BE2C (cell line): ENCODE results near the gene DLG2.

Source experiments
- DNase-seq: peaks from one replicate; pipeline ENCODE4 v3.0.0-alpha.2; 2020
- H3K27me3 ChIP-seq: fragments of 250-450 bp; sonication (Bioruptor Pico); 2 replicates; pipeline ENCODE4 v1.5.1; 2020; ENCODE audit warnings: mild to moderate bottlenecking
- H3K36me3 ChIP-seq: fragments of 250-450 bp; sonication (Bioruptor Pico); 2 replicates; pipeline ENCODE4 v1.5.1; 2020; ENCODE audit warnings: mild to moderate bottlenecking
- H3K4me1 ChIP-seq: fragments of 250-450 bp; sonication (Bioruptor Pico); 2 replicates; pipeline ENCODE4 v1.5.1; 2020
- H3K4me3 ChIP-seq: 2 replicates; pipeline ENCODE4 v1.5.1; 2011; ENCODE audit warnings: low read depth, low read length
- H3K9me3 ChIP-seq: fragments of 250-450 bp; sonication (Bioruptor Pico); 2 replicates; pipeline ENCODE4 v1.5.1; 2020
- TF ChIP-seq, protein P1 (sequence below): IDR thresholded peaks from 2 replicates; pipeline ENCODE4 v1.5.1; 2012; ENCODE audit warnings: mild to moderate bottlenecking, low read depth, low read length

DLG2 gene

DNA sequence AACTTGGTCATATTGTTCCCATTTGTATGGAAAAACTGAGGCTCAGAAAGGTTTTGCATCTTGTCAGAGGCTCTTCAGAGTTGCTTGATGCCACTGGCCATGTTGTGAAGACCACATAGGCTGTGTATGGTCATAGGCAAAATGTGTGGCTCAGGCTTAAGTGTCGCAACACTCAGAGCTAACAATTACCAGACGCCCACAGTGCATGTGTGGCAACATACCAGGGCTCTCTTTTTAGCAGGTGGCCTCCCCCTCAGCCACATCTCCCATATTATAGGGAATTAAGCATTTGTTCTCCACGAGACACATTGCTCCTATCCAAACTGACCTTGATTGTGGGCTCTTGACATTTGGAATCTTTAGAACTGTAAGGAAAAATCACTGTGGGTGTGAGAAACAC, 802.5 kb downstream of the DLG2 start:
- no peaks in the 10 kb centered on the region for H3K9me3 ChIP-seq
- no peak for DNase-seq
- H3K27me3 ChIP-seq: no peaks in the 10 kb centered on the region
- H3K36me3 ChIP-seq: no peaks in the 10 kb centered on the region
- H3K4me1 ChIP-seq: no peaks in the 10 kb centered on the region
- no peak overlapping the region for H3K4me3 ChIP-seq
- TF ChIP-seq, protein P1, sequence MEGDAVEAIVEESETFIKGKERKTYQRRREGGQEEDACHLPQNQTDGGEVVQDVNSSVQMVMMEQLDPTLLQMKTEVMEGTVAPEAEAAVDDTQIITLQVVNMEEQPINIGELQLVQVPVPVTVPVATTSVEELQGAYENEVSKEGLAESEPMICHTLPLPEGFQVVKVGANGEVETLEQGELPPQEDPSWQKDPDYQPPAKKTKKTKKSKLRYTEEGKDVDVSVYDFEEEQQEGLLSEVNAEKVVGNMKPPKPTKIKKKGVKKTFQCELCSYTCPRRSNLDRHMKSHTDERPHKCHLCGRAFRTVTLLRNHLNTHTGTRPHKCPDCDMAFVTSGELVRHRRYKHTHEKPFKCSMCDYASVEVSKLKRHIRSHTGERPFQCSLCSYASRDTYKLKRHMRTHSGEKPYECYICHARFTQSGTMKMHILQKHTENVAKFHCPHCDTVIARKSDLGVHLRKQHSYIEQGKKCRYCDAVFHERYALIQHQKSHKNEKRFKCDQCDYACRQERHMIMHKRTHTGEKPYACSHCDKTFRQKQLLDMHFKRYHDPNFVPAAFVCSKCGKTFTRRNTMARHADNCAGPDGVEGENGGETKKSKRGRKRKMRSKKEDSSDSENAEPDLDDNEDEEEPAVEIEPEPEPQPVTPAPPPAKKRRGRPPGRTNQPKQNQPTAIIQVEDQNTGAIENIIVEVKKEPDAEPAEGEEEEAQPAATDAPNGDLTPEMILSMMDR: no peak

DNA sequence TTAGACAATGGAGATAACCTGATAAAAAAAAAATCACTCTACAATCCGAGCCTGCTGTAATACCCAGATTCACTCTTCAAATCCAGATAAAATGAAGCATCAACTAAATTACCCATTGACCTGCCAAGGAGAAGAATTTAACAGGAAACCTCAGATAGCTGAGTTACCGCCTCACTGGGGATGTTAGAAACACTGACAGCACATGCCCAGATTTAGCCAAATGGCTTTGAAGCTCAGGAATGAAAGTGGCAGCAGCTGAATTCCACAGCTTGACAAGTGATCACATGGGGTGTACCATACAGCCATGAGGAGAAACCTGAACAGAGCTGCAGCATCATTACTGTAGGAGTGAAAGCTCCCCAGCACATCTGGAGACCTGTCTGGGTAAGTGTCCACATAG, 807.6 kb downstream of the DLG2 start:
- H3K27me3 ChIP-seq: no peaks in the 10 kb centered on the region
- H3K4me1 ChIP-seq: no peaks in the 10 kb centered on the region
- H3K4me3 ChIP-seq: no peak overlapping the region
- H3K9me3 ChIP-seq: no peaks in the 10 kb centered on the region
- TF ChIP-seq, protein P1: no peak
- DNase-seq: no peak
- H3K36me3 ChIP-seq: no peaks in the 10 kb centered on the region

DNA sequence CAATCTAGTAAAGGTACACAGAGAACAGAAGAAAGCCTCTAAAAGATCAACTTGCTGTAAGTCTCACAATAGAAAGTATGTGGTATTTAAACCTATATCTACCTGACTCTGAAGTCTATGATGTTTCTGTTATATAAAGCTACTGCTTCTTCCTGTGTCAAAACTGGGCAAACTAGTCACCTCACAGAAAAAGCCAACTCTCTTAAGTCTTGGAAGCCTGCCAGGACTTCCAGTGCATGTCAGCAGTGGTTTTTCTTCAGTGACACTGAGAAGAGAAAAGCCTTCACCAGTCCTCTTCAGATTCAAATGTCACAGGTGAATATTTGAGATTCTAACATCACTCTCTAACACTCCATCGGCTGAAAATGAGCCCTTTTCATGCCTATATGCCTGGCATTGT, 808.0 kb downstream of the DLG2 start:
- Histone ChIP-seq H3K36me3 (no peaks in the 10 kb centered on the region), H3K27me3 (no peaks in the 10 kb centered on the region; the same call in 1 of the 2 replicates), H3K4me1 (no peaks in the 10 kb centered on the region), H3K4me3 (no peak overlapping the region), H3K9me3 (no peaks in the 10 kb centered on the region)
- no peak for DNase-seq
- TF ChIP-seq, protein P1: no peak

DNA sequence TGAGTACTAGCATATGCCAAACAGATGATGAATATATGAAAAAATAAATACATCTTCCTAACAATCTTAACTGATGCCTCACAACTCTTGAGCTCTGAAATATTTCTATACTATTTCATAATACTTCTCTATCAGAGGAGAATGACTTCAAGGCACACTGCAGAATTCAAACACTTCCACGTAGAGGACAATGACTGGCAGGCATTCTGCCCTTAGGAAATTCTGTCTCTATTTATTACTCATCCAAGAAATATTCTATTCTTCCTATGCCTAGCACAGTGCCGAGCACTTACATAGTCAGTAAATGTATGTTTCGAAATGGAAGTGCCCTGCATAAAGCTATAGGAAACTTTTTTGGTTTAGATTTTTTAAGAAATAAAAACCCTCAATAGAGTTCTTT, 809.1 kb downstream of the DLG2 start:
- DNase-seq: no peak
- TF ChIP-seq, protein P1: no peak
- Histone ChIP-seq H3K4me3 (no peak overlapping the region), H3K36me3 (no peaks in the 10 kb centered on the region), H3K4me1 (no peaks in the 10 kb centered on the region), H3K27me3 (no peaks in the 10 kb centered on the region; the same call in 1 of the 2 replicates), H3K9me3 (no peaks in the 10 kb centered on the region)

DNA sequence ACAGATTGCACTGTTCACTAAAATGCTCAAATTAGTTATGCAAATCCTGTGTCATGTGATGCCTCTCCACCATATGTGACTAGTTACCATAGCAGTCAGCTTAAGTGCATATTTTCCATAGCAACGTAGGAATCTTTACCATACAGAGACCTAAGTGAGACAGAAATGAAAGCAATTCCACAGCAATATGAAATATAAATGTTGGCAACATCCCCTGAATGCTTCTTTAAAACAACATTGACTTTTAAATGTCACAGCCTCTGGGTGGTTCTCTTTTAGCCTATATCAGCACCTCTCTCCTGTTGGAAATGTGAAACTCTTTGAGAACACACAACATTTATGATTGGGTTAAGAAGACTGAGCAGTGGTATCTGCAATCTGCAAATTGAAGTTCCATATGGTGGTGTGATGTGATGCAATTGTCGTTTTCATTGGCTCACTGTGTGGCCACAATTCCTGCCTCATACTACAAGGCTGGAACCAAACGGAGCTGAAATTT, 814.6 kb downstream of the DLG2 start:
- no peak overlapping the region for H3K4me3 ChIP-seq
- no peak for DNase-seq
- TF ChIP-seq, protein P1: no peak
- H3K36me3 ChIP-seq: no peaks in the 10 kb centered on the region
- no peaks in the 10 kb centered on the region for H3K4me1 ChIP-seq
- H3K9me3 ChIP-seq: no peaks in the 10 kb centered on the region
- no peaks in the 10 kb centered on the region; the same call in 1 of the 2 replicates for H3K27me3 ChIP-seq

DNA sequence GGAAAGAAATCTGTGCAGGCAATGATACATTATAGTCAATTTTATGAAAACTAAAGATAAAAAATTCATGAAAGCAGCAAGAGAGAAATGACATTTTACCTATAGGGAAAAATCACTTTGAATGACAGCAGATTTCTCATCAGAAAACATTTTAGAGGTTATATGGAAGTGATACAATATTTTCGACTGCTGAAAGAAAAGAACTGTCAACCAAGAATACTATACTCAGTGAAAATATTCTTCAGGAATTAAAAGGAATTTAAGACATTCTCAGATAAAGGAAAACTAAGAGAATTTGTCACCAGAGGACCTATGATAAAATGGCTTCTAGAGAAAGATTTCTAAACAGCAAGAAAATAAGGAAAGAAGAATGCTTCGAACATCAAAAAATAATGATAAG, 820.8 kb downstream of the DLG2 start:
- Histone ChIP-seq H3K4me1 (no peaks in the 10 kb centered on the region), H3K27me3 (no peaks in the 10 kb centered on the region), H3K9me3 (no peaks in the 10 kb centered on the region), H3K4me3 (no peak overlapping the region), H3K36me3 (no peaks in the 10 kb centered on the region)
- no peak for DNase-seq
- TF ChIP-seq, protein P1: no peak
